Pancreas (tissue), 10 donors: ENCODE data around the gene NF1. TPM values are rescaled to one million over a fixed set of nuclear protein-coding genes. Genes with fewer than 3 reads are reported as not detected.
"Not testable (repeated sequence)": the region's sequence is repeated elsewhere in the genome, so short reads cannot be mapped to it uniquely, and the experiment has no call there.

Experiments
- ATAC-seq, 4 donors: fragments of 200-7000 bp; cut with Tn5 transposase; one replicate each; pipeline versions ENCODE4 v1.8.0 to v1.9.1; 2020; ENCODE audit warnings: mild to moderate bottlenecking in 4 of 4, moderate library complexity in 4 of 4
- DNase-seq, 6 donors: peaks; one replicate each; pipeline ENCODE4 v3.0.0-alpha.2; 2020
- FAIRE-seq: peaks from 2 replicates; lab custom pipeline; 2012; peaks lifted over from hg19 to GRCh38; lab: Jason Lieb, UNC
- H3K27ac ChIP-seq, 4 donors: fragments of 200-600 bp; sonication (generic); 1 replicate in 3 of 4; 2 replicates in 1 of 4; pipeline versions ENCODE4 v1.5.0 to v1.8.0; 2020
- H3K27me3 ChIP-seq, 4 donors: fragments of 200-600 bp; one replicate each; pipeline ENCODE4 v1.8.0; 2021
- H3K36me3 ChIP-seq, 3 donors: fragments of 200-600 bp; sonication (generic) in 1 of 3; one replicate each; pipeline versions ENCODE4 v1.5.0 to v1.8.0; 2020 to 2021
- H3K4me1 ChIP-seq, 3 donors: fragments of 200-600 bp; one replicate each; pipeline ENCODE4 v1.8.0; 2021
- H3K4me3 ChIP-seq, 4 donors: fragments of 200-600 bp; sonication (generic) in 2 of 4; one replicate each; pipeline versions ENCODE4 v1.5.0 to v1.8.0; 2020 to 2021
- H3K9me3 ChIP-seq, 4 donors: fragments of 200-600 bp; one replicate each; pipeline ENCODE4 v1.8.0; 2021
- CTCF ChIP-seq, 4 donors: fragments of 200-600 bp; sonication (generic) in 3 of 4; IDR thresholded peaks; one replicate each; pipeline versions ENCODE4 v1.5.0 to v1.8.0; 2021; ENCODE audit warnings: antibody characterized with exemption in 4 of 4
- WGBS, 2 donors: extraction: QIAGEN DNeasy Blood & Tissue Kit; methylation state at CpG; one replicate each; pipeline ENCODE4 v1.1.7; 2013; 5-methylcytosine and 5-hydroxymethylcytosine counted together
- intact Hi-C, 3 donors: fragments of 100-400 bp; cut with DNase I; formaldehyde crosslinking; loops; one replicate each; pipeline versions ENCODE4 v1.11.1 to v1.14.2; 2022
- polyA plus RNA-seq, 2 donors: library from polyadenylated mRNA; stranded (reverse); fragments of 200-250 nt; gene quantifications; one replicate each; pipeline ENCODE4 v1.2.3, GENCODE V29; 2013
- total RNA-seq, 6 donors: library from RNA; stranded (reverse); fragmentation: NEBNext Ultra II Directional in 4 of 6; extraction: Animal tissue kit (Norgen Biotek cat#: 25700) in 4 of 6; gene quantifications; one replicate each; pipeline versions ENCODE4 v1.2.1 to v1.2.4, GENCODE V29; 2021 to 2023
- donor health status: healthy with polysubstance abuse.
- donor health status: DM: no; HTN: no; CAD: no; lungs with moderate emphysema.
- donor health status: DM: no; HTN: no; CAD: no.
- donor health status: control.
- donor health status: control.
- donor health status: Bipolar disorder and iron deficiency.
- donor health status: DM: yes; HTN: yes; CAD: no.
- donor health status: DM: no; HTN: no; CAD: no.
- donor health status: DM: no; HTN: no; CAD: no.
- donor health status: DM: yes; HTN: yes; CAD: no.

Gene NF1
- total and polyA plus RNA-seq, 8 donors = 6.6 to 38.4 (median 27.8) TPM

- H3K36me3 ChIP-seq = peaks cover 0 to 10% (median 6%) of the 10 kb centered on the region in 3 donors
- ATAC-seq (no peak), DNase-seq (no peak), FAIRE-seq (no peak)
- TF ChIP-seq CTCF (IDR thresholded peaks at IDR 0.05) = no peak
- no peaks in the 10 kb centered on the region for H3K27me3 ChIP-seq
- intact Hi-C loops = no loop called here
- no peaks in the 10 kb centered on the region for H3K9me3 ChIP-seq
- no peak overlapping the region for H3K27ac ChIP-seq
- no peaks in the 10 kb centered on the region for H3K4me1 ChIP-seq
- H3K4me3 ChIP-seq = no peak overlapping the region
These were observed 234.4 kb downstream of the NF1 start for GRCh38 chr17:31329221-31329620.

- Histone ChIP-seq H3K4me3 (no peak overlapping the region), H3K4me1 (no peaks in the 10 kb centered on the region), H3K36me3 (peaks cover 0 to 34% (median 5%) of the 10 kb centered on the region in 3 donors), H3K27ac (no peak overlapping the region), H3K9me3 (no peaks in the 10 kb centered on the region), H3K27me3 (no peaks in the 10 kb centered on the region)
- 87 to 90% methylated on average over 6 of the region's 6 CpGs for WGBS, 2 donors
- ATAC-seq = no peak
- intact Hi-C loops = no loop called here
- no peak for DNase-seq
- no peak for FAIRE-seq
- TF ChIP-seq CTCF (IDR thresholded peaks at IDR 0.05) = no peak
These were observed 245.3 kb downstream of the NF1 start for GRCh38 chr17:31339906-31340661.

- H3K27me3 ChIP-seq, H3K4me3 ChIP-seq, H3K4me1 ChIP-seq, FAIRE-seq, intact Hi-C loops, H3K9me3 ChIP-seq, H3K27ac ChIP-seq, DNase-seq, ATAC-seq: not testable (repeated sequence)
- H3K36me3 ChIP-seq = peaks cover 0 to 21% (median 0%) of the 10 kb centered on the region in 3 donors
- 92 to 93% methylated on average over 17 to 21 of the region's 34 CpGs for WGBS, 2 donors
These were observed 250.5 kb downstream of the NF1 start for GRCh38 chr17:31345191-31345747.

- intact Hi-C loops = no loop called here
- H3K9me3 ChIP-seq = no peaks in the 10 kb centered on the region
- H3K4me1 ChIP-seq = no peaks in the 10 kb centered on the region
- ATAC-seq = no peak
- H3K27me3 ChIP-seq = no peaks in the 10 kb centered on the region
- no peak for TF ChIP-seq CTCF (IDR thresholded peaks at IDR 0.05)
- no peak overlapping the region for H3K27ac ChIP-seq
- no peak for FAIRE-seq
- peaks cover 0 to 34% (median 6%) of the 10 kb centered on the region in 3 donors for H3K36me3 ChIP-seq
- DNase-seq = no peak
- H3K4me3 ChIP-seq = no peak overlapping the region
These were observed 254.7 kb downstream of the NF1 start for GRCh38 chr17:31349454-31349853.

GRCh38 chr17:31355935-31356334 is 261.2 kb downstream of the NF1 start:
- FAIRE-seq (no peak), ATAC-seq (no peak), DNase-seq (no peak)
- intact Hi-C loops = no loop called here
- no peak for TF ChIP-seq CTCF (IDR thresholded peaks at IDR 0.05)
- Histone ChIP-seq H3K4me1 (no peaks in the 10 kb centered on the region), H3K27me3 (no peaks in the 10 kb centered on the region), H3K36me3 (peaks cover 0 to 32% (median 6%) of the 10 kb centered on the region in 3 donors), H3K4me3 (no peak overlapping the region), H3K9me3 (no peaks in the 10 kb centered on the region), H3K27ac (no peak overlapping the region)
- WGBS, 2 donors = 12 to 15% methylated on average over 1 of the region's 1 CpG
